ENCODE measurements around the gene YTHDF2. TPM values are rescaled to one million over a fixed set of nuclear protein-coding genes. Genes with fewer than 3 reads are reported as not detected.

Gene YTHDF2
- total RNA-seq, 2 donors from 2014 or later, result 36.4 to 53.0 TPM

DNA sequence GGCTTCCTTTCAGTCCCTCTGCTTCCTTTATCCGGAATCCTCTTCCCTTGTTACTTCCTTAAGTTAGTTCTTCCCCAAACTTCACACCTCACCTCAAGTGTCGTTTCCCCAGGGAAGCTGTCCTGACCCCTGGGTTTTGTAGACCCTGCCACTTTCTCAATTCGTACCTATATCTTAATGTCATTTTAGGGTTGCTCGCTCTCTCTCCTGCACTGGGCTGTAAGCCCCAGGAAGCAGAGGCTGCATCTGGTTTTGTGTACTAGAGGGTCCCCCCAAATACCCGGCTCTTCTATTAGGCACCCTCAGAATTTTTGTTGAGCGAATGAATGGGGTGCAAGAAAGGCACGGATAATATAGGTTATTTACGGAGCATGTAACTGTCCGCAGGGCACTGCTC is 74.6 kb downstream of the YTHDF2 start:
- no peaks in the 10 kb centered on the region for H3K4me1 ChIP-seq (ENCODE audit: control insufficient read depth in 1 of 2, low read depth in 2 of 2)
- H3K27ac ChIP-seq, result no peak overlapping the region
- no peak overlapping the region for H3K4me3 ChIP-seq
- ATAC-seq (ENCODE audit: insufficient number of reproducible peaks, low FRiP score, low read depth) (no peak), DNase-seq (ENCODE audit: low spot score) (no peak)
- H3K9me3 ChIP-seq, result no peaks in the 10 kb centered on the region
- H3K36me3 ChIP-seq, result no peaks in the 10 kb centered on the region
- no peaks in the 10 kb centered on the region for H3K27me3 ChIP-seq (replicated peaks; ENCODE audit: insufficient read depth)
- TF ChIP-seq, protein P1, sequence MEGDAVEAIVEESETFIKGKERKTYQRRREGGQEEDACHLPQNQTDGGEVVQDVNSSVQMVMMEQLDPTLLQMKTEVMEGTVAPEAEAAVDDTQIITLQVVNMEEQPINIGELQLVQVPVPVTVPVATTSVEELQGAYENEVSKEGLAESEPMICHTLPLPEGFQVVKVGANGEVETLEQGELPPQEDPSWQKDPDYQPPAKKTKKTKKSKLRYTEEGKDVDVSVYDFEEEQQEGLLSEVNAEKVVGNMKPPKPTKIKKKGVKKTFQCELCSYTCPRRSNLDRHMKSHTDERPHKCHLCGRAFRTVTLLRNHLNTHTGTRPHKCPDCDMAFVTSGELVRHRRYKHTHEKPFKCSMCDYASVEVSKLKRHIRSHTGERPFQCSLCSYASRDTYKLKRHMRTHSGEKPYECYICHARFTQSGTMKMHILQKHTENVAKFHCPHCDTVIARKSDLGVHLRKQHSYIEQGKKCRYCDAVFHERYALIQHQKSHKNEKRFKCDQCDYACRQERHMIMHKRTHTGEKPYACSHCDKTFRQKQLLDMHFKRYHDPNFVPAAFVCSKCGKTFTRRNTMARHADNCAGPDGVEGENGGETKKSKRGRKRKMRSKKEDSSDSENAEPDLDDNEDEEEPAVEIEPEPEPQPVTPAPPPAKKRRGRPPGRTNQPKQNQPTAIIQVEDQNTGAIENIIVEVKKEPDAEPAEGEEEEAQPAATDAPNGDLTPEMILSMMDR (IDR thresholded peaks at IDR 0.05), result no peak

DNA sequence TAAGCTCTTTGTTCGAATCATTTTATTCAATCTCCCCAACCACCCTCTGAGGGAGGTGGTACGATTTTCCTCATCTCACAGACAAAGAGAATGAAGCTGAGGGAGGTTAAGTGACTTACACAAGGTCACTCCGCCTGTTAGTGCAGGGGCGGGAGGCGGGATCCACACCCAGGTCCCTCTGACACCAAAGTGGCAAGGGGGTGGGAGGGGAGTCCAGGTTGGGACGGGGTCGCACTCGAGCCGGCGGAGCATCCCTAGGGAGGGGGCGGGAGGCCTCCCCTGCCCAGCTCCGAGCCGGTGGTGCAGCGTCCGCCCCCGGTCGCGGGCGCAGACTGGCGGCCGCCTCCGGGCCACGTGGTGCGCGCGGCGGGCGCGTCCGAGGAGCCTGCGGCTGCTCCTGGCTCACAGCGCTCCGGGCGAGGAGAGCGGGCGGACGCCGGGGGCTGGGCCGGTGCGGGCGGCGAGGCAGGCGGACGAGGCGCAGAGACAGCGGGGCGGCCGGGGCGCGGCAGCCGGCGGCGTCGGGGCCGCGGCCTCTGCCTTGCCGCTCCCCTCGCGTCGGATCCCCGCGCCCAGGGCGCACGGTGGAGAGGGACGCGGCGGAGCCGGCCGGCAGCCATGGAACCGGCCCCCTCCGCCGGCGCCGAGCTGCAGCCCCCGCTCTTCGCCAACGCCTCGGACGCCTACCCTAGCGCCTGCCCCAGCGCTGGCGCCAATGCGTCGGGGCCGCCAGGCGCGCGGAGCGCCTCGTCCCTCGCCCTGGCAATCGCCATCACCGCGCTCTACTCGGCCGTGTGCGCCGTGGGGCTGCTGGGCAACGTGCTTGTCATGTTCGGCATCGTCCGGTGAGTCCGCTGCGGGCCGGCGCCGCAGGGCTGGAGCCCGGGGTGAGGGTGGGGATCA is 75.3 kb downstream of the YTHDF2 start, which contains the start of gene OPRD1:
OPRD1 (plus strand) TSS at position 405 of the 903 bp plus-strand sequence; CDS start at position 619, 214 bp downstream.
- TF ChIP-seq, protein P1 (IDR thresholded peaks at IDR 0.05), result no peak
- no peak for DNase-seq (ENCODE audit: low spot score)
- no peaks in the 10 kb centered on the region for H3K4me1 ChIP-seq (ENCODE audit: control insufficient read depth in 1 of 2, low read depth in 2 of 2)
- H3K36me3 ChIP-seq, result no peaks in the 10 kb centered on the region
- H3K4me3 ChIP-seq, result no peak within 1 kb of the TSS
- no peak for ATAC-seq (ENCODE audit: insufficient number of reproducible peaks, low FRiP score, low read depth)
- no peak within 1 kb of the TSS for H3K27ac ChIP-seq
- H3K27me3 ChIP-seq (replicated peaks; ENCODE audit: insufficient read depth), result no peaks in the 10 kb centered on the region
- H3K9me3 ChIP-seq, result no peaks in the 10 kb centered on the region

DNA sequence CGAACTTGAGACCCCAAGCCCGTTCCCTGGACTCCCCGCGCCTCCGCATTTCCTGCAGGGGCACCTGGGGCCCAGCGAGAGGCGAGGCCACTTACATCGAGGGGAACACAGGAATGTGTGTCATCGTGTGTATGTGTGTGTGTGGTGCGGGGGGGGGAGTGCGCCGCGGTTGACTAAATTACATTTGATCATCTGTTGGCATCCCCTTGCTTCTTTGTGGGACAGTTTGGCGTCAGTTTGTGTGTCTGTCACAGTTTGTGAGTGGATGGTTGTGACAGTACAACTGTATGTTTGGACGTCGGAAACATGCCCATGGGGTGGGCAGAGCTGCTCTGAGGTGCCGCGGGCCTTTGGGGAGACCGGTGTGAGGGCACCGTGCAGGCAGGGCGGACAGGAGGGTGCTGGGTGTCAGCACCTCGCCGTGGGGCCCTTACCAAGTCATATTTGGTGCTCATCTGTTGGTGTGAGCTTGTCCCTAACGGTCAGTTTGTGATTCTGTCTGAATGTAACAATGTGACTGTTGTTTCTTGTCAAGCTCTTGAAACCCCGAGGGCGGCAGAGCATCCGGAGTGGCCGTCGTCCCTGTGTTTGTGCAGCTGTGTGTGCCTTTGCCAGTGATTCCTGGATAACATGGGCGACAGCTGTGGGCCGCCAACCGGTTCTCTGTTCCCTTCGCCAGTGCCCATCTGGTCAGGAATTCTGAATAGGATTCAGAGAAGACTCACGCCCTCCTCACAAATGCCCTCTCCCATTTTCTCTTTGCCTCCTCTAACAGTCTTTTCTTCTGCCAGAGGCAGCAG is 76.1 kb downstream of the YTHDF2 start:
- DNase-seq (ENCODE audit: low spot score) (no peak), ATAC-seq (ENCODE audit: insufficient number of reproducible peaks, low FRiP score, low read depth) (no peak)
- H3K9me3 ChIP-seq, result no peaks in the 10 kb centered on the region
- H3K4me3 ChIP-seq, result no peak overlapping the region
- H3K4me1 ChIP-seq (ENCODE audit: control insufficient read depth in 1 of 2, low read depth in 2 of 2), result no peaks in the 10 kb centered on the region
- no peak overlapping the region for H3K27ac ChIP-seq
- no peaks in the 10 kb centered on the region for H3K36me3 ChIP-seq
- no peaks in the 10 kb centered on the region for H3K27me3 ChIP-seq (replicated peaks; ENCODE audit: insufficient read depth)
- TF ChIP-seq, protein P1 (IDR thresholded peaks at IDR 0.05), result no peak

DNA sequence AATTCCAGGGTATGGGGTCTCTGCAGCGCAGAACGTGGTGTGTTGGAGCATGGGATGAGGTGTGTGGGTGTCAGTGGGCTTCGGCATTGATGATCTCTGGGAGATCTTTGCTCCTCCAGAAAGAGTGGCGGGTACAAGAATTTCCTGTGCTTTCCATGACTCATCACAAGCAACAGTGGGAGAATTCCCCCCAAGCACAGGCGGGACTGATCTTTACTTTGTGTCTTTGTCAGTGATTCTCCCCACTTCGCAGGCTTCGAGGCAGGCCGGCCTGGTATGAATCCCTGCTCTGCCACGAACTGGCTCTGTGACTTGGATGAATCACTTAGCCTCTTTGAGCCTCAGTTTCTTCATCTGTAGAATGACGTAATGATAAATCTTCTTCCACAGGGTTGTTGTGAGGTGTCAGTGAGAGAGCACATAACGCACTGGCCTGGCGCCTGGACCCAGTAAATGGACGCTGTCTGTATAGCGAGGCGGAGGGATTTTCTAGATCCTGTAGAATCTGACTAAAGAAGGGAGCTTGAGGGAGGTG is 77.3 kb downstream of the YTHDF2 start:
- TF ChIP-seq, protein P1 (IDR thresholded peaks at IDR 0.05), result no peak
- Histone ChIP-seq H3K27me3 (replicated peaks; ENCODE audit: insufficient read depth) (no peaks in the 10 kb centered on the region), H3K9me3 (no peaks in the 10 kb centered on the region)

More for the DNA sequence above, 77.3 kb downstream of the YTHDF2 start:
- DNase-seq (ENCODE audit: low spot score) (no peak), ATAC-seq (ENCODE audit: insufficient number of reproducible peaks, low FRiP score, low read depth) (no peak)
- no peaks in the 10 kb centered on the region for H3K4me1 ChIP-seq (ENCODE audit: control insufficient read depth in 1 of 2, low read depth in 2 of 2)
- no peaks in the 10 kb centered on the region for H3K36me3 ChIP-seq
- no peak overlapping the region for H3K4me3 ChIP-seq
- no peak overlapping the region for H3K27ac ChIP-seq

All from thoracic aorta (tissue), 2 donors.